Stomach smooth muscle (tissue), 2 donors: ENCODE results near the gene ARSH.
"Not testable (repeated sequence)": the region's sequence is repeated elsewhere in the genome, so short reads cannot be mapped to it uniquely, and the experiment has no call there.

ENCODE experiments used
- H3K27ac ChIP-seq: one replicate; pipeline ENCODE4 v1.7.0; 2013; ENCODE audit warnings: mild to moderate bottlenecking, low read length, inconsistent platforms
- H3K27me3 ChIP-seq, 2 donors: one replicate each; pipeline ENCODE4 v1.7.0; 2013; ENCODE audit warnings: low read length in 2 of 2; ENCODE audit not compliant: insufficient read depth in 2 of 2, control insufficient read depth in 1 of 2
- H3K36me3 ChIP-seq, 2 donors: one replicate each; pipeline ENCODE4 v1.7.0; 2013; ENCODE audit warnings: low read length in 2 of 2; ENCODE audit not compliant: control insufficient read depth in 2 of 2, insufficient read depth in 2 of 2
- H3K4me1 ChIP-seq: one replicate; pipeline ENCODE4 v1.7.0; 2013; ENCODE audit warnings: low read length; ENCODE audit not compliant: control insufficient read depth, insufficient read depth
- H3K4me3 ChIP-seq, 2 donors: one replicate each; pipeline ENCODE4 v1.7.0; 2013; ENCODE audit warnings: low read length in 2 of 2
- H3K9ac ChIP-seq, 2 donors: one replicate each; pipeline ENCODE4 v1.7.0; 2013; ENCODE audit warnings: low read length in 2 of 2, mild to moderate bottlenecking in 1 of 2
- H3K9me3 ChIP-seq, 2 donors: one replicate each; pipeline ENCODE4 v1.7.0; 2013; ENCODE audit warnings: low read length in 2 of 2; ENCODE audit not compliant: control insufficient read depth in 2 of 2
- donor health status: healthy.
- donor health status: Pancreatic carcinoma.

Gene ARSH

GRCh38 chrX:3006495-3006894, at the start of gene ARSH:
TSS of gene ARSH (plus strand) at chrX:3006546. CDS start at chrX:3006613, 67 bp downstream.
- H3K27me3 ChIP-seq, result no peaks in the 10 kb centered on the region
- no peak within 1 kb of the TSS for H3K27ac ChIP-seq
- H3K36me3 ChIP-seq, result no peaks in the 10 kb centered on the region
- no peak within 1 kb of the TSS for H3K9ac ChIP-seq
- H3K4me1 ChIP-seq, result no peaks in the 10 kb centered on the region
- no peak within 1 kb of the TSS for H3K4me3 ChIP-seq
- H3K9me3 ChIP-seq, result peaks cover 0 to 8% of the 10 kb centered on the region in 2 donors

- no peaks in the 10 kb centered on the region for H3K36me3 ChIP-seq
- H3K27ac ChIP-seq, result no peak overlapping the region
- no peaks in the 10 kb centered on the region for H3K4me1 ChIP-seq
- H3K27me3 ChIP-seq, result no peaks in the 10 kb centered on the region
- no peak overlapping the region for H3K9ac ChIP-seq
- H3K9me3 ChIP-seq, result no peaks in the 10 kb centered on the region
- H3K4me3 ChIP-seq, result no peak overlapping the region
Measured at GRCh38 chrX:2958199-2958598, 48.1 kb upstream of the ARSH start.

- H3K4me1 ChIP-seq, result no peaks in the 10 kb centered on the region
Measured at GRCh38 chrX:2960861-2961515, 45.4 kb upstream of the ARSH start.

GRCh38 chrX:2962381-2962780, 44.0 kb upstream of the ARSH start:
- H3K4me3 ChIP-seq, result no peak overlapping the region
- H3K9me3 ChIP-seq, result no peaks in the 10 kb centered on the region
- no peaks in the 10 kb centered on the region for H3K36me3 ChIP-seq
- no peaks in the 10 kb centered on the region for H3K4me1 ChIP-seq
- no peak overlapping the region for H3K27ac ChIP-seq
- no peaks in the 10 kb centered on the region for H3K27me3 ChIP-seq
- no peak overlapping the region for H3K9ac ChIP-seq

More at GRCh38 chrX:2960861-2961515, 45.4 kb upstream of the ARSH start:
- H3K4me3 ChIP-seq, result no peak overlapping the region
- H3K9ac ChIP-seq, result no peak overlapping the region
- no peaks in the 10 kb centered on the region for H3K36me3 ChIP-seq
- H3K9me3 ChIP-seq, result no peaks in the 10 kb centered on the region
- no peaks in the 10 kb centered on the region for H3K27me3 ChIP-seq
- no peak overlapping the region for H3K27ac ChIP-seq

- H3K4me3 ChIP-seq, H3K9me3 ChIP-seq, H3K27ac ChIP-seq, H3K36me3 ChIP-seq, H3K9ac ChIP-seq, H3K27me3 ChIP-seq, H3K4me1 ChIP-seq: not testable (repeated sequence)
Measured at GRCh38 chrX:2963449-2963848, 42.9 kb upstream of the ARSH start.

- H3K36me3 ChIP-seq, H3K27ac ChIP-seq, H3K9me3 ChIP-seq, H3K4me1 ChIP-seq, H3K4me3 ChIP-seq, H3K27me3 ChIP-seq, H3K9ac ChIP-seq: not testable (repeated sequence)
Measured at GRCh38 chrX:2963992-2964794, 42.2 kb upstream of the ARSH start.

GRCh38 chrX:2965965-2966364, 40.4 kb upstream of the ARSH start:
- H3K27ac ChIP-seq, result no peak overlapping the region
- no peak overlapping the region for H3K9ac ChIP-seq
- no peaks in the 10 kb centered on the region for H3K27me3 ChIP-seq
- H3K4me1 ChIP-seq, result no peaks in the 10 kb centered on the region
- no peaks in the 10 kb centered on the region for H3K36me3 ChIP-seq
- H3K9me3 ChIP-seq, result no peaks in the 10 kb centered on the region
- H3K4me3 ChIP-seq, result no peak overlapping the region

GRCh38 chrX:2967012-2967411, 39.3 kb upstream of the ARSH start:
- Histone ChIP-seq H3K9ac (no peak overlapping the region), H3K4me1 (no peaks in the 10 kb centered on the region), H3K4me3 (no peak overlapping the region), H3K27ac (no peak overlapping the region), H3K36me3 (no peaks in the 10 kb centered on the region), H3K27me3 (no peaks in the 10 kb centered on the region), H3K9me3 (no peaks in the 10 kb centered on the region)

GRCh38 chrX:2967584-2967983, 38.8 kb upstream of the ARSH start:
- no peaks in the 10 kb centered on the region for H3K36me3 ChIP-seq
- no peak overlapping the region for H3K27ac ChIP-seq
- no peak overlapping the region for H3K4me3 ChIP-seq

GRCh38 chrX:2967998-2968909, 38.1 kb upstream of the ARSH start:
- Histone ChIP-seq H3K27me3 (peaks cover 0 to 3% of the 10 kb centered on the region in 2 donors), H3K36me3 (no peaks in the 10 kb centered on the region), H3K4me3 (no peak overlapping the region), H3K4me1 (no peaks in the 10 kb centered on the region), H3K9me3 (no peaks in the 10 kb centered on the region), H3K9ac (no peak overlapping the region), H3K27ac (no peak overlapping the region)

More at GRCh38 chrX:2967584-2967983, 38.8 kb upstream of the ARSH start:
- H3K4me1 ChIP-seq, result no peaks in the 10 kb centered on the region
- no peak overlapping the region for H3K9ac ChIP-seq
- H3K27me3 ChIP-seq, result no peaks in the 10 kb centered on the region
- H3K9me3 ChIP-seq, result no peaks in the 10 kb centered on the region
